Liver (tissue), 9 donors: ENCODE data around the gene SORL1. TPM values are rescaled to one million over a fixed set of nuclear protein-coding genes. Genes with fewer than 3 reads are reported as not detected.

Experiments
- DNase-seq: peaks from one replicate; pipeline ENCODE4 v3.0.0-alpha.2; 2017; ENCODE audit warnings: low spot score
- H3K27ac ChIP-seq, 2 donors: one replicate each; pipeline ENCODE4 v1.7.0; 2013; ENCODE audit warnings: inconsistent platforms in 2 of 2, low read length in 2 of 2, control low read depth in 1 of 2, low read depth in 1 of 2, mild to moderate bottlenecking in 1 of 2
- H3K27me3 ChIP-seq, 4 donors: one replicate each; pipeline versions ENCODE4 v1.6.1 to v1.7.0; 2013; ENCODE audit warnings: low read length in 3 of 4, inconsistent platforms in 1 of 4, mild to moderate bottlenecking in 1 of 4, moderate library complexity in 1 of 4; ENCODE audit not compliant: control insufficient read depth in 4 of 4, insufficient read depth in 4 of 4
- H3K36me3 ChIP-seq, 4 donors: one replicate each; pipeline versions ENCODE4 v1.6.1 to v1.7.0; 2013; ENCODE audit warnings: low read length in 3 of 4, mild to moderate bottlenecking in 3 of 4, low read depth in 1 of 4, moderate library complexity in 1 of 4; ENCODE audit not compliant: control insufficient read depth in 4 of 4, insufficient read depth in 3 of 4
- H3K4me1 ChIP-seq, 4 donors: one replicate each; pipeline versions ENCODE4 v1.6.1 to v1.7.0; 2013; ENCODE audit warnings: low read length in 3 of 4, mild to moderate bottlenecking in 3 of 4, moderate library complexity in 1 of 4; ENCODE audit not compliant: control insufficient read depth in 4 of 4, insufficient read depth in 4 of 4
- H3K4me3 ChIP-seq, 3 donors: one replicate each; pipeline versions ENCODE4 v1.6.1 to v1.7.0; 2013; ENCODE audit warnings: low read length in 3 of 3, control low read depth in 1 of 3, low read depth in 1 of 3, mild to moderate bottlenecking in 1 of 3
- H3K9ac ChIP-seq, 2 donors: one replicate each; pipeline ENCODE4 v1.7.0; 2013; ENCODE audit warnings: low read length in 2 of 2, mild to moderate bottlenecking in 2 of 2, moderate library complexity in 2 of 2, control low read depth in 1 of 2, low read depth in 1 of 2
- H3K9me3 ChIP-seq, 4 donors: one replicate each; pipeline versions ENCODE4 v1.6.1 to v1.7.0; 2013; ENCODE audit warnings: low read length in 3 of 4; ENCODE audit not compliant: control insufficient read depth in 4 of 4
- EGR1 ChIP-seq, 2 donors: IDR thresholded peaks; 2 replicates each; pipeline ENCODE4 v1.6.1; 2016 to 2018; ENCODE audit warnings: antibody characterized with exemption in 2 of 2, low read depth in 2 of 2
- FOXA1 ChIP-seq: IDR thresholded peaks from 2 replicates; pipeline ENCODE4 v1.6.1; 2016; ENCODE audit warnings: antibody characterized with exemption
- FOXA2 ChIP-seq: IDR thresholded peaks from 2 replicates; pipeline ENCODE4 v1.6.1; 2016; ENCODE audit warnings: antibody characterized with exemption
- GABPA ChIP-seq, 2 donors: IDR thresholded peaks in 1 of 2; conservative IDR thresholded peaks in 1 of 2; 2 replicates each; pipeline ENCODE4 v1.6.1; 2016; ENCODE audit warnings: antibody characterized with exemption in 2 of 2, mild to moderate bottlenecking in 1 of 2, moderate library complexity in 1 of 2
- HNF4A ChIP-seq, 2 donors: conservative IDR thresholded peaks; 2 replicates each; pipeline ENCODE4 v1.6.1; 2016; ENCODE audit warnings: antibody characterized with exemption in 2 of 2, mild to moderate bottlenecking in 2 of 2
- HNF4G ChIP-seq: IDR thresholded peaks from 2 replicates; pipeline ENCODE4 v1.6.1; 2016; ENCODE audit warnings: antibody characterized with exemption
- JUND ChIP-seq, 2 donors: IDR thresholded peaks; 2 replicates each; pipeline ENCODE4 v1.6.1; 2016; ENCODE audit warnings: antibody characterized with exemption in 2 of 2
- NR2F2 ChIP-seq: IDR thresholded peaks from 2 replicates; pipeline ENCODE4 v1.6.1; 2016; ENCODE audit warnings: antibody characterized with exemption
- RAD21 ChIP-seq, 2 donors: IDR thresholded peaks; 2 replicates each; pipeline ENCODE4 v1.6.1; 2016; ENCODE audit warnings: antibody characterized with exemption in 2 of 2, mild to moderate bottlenecking in 2 of 2
- RXRA ChIP-seq, 2 donors: IDR thresholded peaks; 2 replicates each; pipeline ENCODE4 v1.6.1; 2017 to 2018; ENCODE audit warnings: antibody characterized with exemption in 2 of 2, mild to moderate bottlenecking in 1 of 2
- SP1 ChIP-seq: IDR thresholded peaks from 2 replicates; pipeline ENCODE4 v1.6.1; 2018; ENCODE audit warnings: antibody characterized with exemption, mild to moderate bottlenecking
- TAF1 ChIP-seq: conservative IDR thresholded peaks from 2 replicates; pipeline ENCODE4 v1.6.1; 2016; ENCODE audit warnings: antibody characterized with exemption, mild to moderate bottlenecking
- YY1 ChIP-seq: IDR thresholded peaks from 2 replicates; pipeline ENCODE4 v1.6.1; 2016; ENCODE audit warnings: antibody characterized with exemption, mild to moderate bottlenecking
- WGBS: extraction: QIAGEN DNeasy Blood & Tissue Kit; methylation state at CpG from one replicate; pipeline ENCODE4 v1.1.7; 2013; 5-methylcytosine and 5-hydroxymethylcytosine counted together
- polyA plus RNA-seq, 2 donors: library from polyadenylated mRNA; stranded (reverse) in 1 of 2; unstranded in 1 of 2; fragments of 200-250 nt in 1 of 2; fragments of >200 nt in 1 of 2; fragmentation: Nextera tagmentation in 1 of 2; extraction: Ambion mirVana in 1 of 2; gene quantifications; one replicate each; pipeline versions ENCODE4 v1.2.1 to v1.2.3, GENCODE V29; 2013 to 2015
- total RNA-seq, 2 donors: library from RNA; depleted of rRNA; stranded (reverse); fragments of >200 nt; gene quantifications; one replicate each; pipeline ENCODE4 v1.2.3, GENCODE V29; 2014
- TF ChIP-seq, protein P1 (sequence below): IDR thresholded peaks from 2 replicates; pipeline ENCODE4 v1.6.1; 2016; ENCODE audit warnings: antibody characterized with exemption, mild to moderate bottlenecking
- TF ChIP-seq, protein P2 (sequence below): IDR thresholded peaks from 2 replicates; pipeline ENCODE4 v1.6.1; 2016; ENCODE audit warnings: antibody characterized with exemption
- TF ChIP-seq, protein P3 (sequence below): IDR thresholded peaks from 2 replicates; pipeline ENCODE4 v1.6.1; 2016; ENCODE audit warnings: antibody characterized with exemption
- TF ChIP-seq, protein P4 (sequence below): fragments of 150-350 bp; IDR thresholded peaks from 2 replicates; pipeline ENCODE4 v1.5.1; 2017; ENCODE audit warnings: improper control_type of control experiment, low read depth, low read length; ENCODE audit not compliant: missing input control
- TF ChIP-seq, protein P5 (sequence below): IDR thresholded peaks from 2 replicates; pipeline ENCODE4 v1.6.1; 2016; ENCODE audit warnings: antibody characterized with exemption
- donor health status: healthy.
- donor health status: healthy.
- donor health status: healthy.
- donor health status: healthy.
- donor health status: healthy.

The SORL1 gene
- total and polyA plus RNA-seq, 4 donors, result 14.6 to 124 (median 25.4) TPM

DNA sequence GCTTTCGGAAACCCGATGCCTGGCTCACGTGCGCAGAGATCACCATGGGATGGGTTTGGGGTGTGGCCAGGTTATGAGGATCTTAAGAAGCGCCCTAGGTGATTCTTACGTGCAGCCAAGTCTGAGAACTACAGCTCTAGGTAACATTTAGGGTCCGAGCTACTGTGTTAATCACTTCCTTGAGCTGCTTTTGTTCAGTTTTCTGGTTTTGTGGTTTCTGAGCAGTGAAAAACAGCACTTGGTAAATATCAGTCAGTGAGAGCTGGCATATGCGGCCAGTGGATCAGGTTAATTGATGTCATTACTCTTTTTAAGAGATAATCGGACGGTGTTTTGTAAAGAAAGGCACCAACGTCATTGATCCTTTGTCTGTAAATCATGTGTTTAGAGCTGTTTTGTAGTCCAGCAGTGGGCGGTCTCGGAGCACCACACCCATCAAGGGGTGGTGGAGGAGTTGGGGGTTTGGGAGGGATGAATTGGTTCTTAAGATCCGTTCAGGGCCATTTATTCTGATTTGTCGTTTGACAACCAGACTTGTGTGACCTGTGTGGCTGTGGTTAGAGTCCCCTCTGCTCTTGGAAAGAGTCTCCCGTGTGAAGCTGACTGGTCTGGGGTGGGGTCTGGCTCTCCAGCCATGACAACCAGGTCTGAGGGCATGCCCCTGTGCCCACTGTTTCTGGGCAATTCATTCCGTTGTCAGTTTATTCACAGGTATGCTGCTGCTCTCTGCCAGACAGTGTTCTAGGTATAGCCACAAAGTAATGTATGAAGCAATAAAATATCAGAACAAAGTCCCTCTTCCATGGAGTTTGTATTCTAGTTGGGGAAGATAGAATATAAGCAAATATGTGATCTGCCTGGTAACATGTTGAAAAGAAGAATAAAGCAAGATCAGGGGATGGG, 62.6 kb downstream of the SORL1 start:
- TF ChIP-seq, protein P1, sequence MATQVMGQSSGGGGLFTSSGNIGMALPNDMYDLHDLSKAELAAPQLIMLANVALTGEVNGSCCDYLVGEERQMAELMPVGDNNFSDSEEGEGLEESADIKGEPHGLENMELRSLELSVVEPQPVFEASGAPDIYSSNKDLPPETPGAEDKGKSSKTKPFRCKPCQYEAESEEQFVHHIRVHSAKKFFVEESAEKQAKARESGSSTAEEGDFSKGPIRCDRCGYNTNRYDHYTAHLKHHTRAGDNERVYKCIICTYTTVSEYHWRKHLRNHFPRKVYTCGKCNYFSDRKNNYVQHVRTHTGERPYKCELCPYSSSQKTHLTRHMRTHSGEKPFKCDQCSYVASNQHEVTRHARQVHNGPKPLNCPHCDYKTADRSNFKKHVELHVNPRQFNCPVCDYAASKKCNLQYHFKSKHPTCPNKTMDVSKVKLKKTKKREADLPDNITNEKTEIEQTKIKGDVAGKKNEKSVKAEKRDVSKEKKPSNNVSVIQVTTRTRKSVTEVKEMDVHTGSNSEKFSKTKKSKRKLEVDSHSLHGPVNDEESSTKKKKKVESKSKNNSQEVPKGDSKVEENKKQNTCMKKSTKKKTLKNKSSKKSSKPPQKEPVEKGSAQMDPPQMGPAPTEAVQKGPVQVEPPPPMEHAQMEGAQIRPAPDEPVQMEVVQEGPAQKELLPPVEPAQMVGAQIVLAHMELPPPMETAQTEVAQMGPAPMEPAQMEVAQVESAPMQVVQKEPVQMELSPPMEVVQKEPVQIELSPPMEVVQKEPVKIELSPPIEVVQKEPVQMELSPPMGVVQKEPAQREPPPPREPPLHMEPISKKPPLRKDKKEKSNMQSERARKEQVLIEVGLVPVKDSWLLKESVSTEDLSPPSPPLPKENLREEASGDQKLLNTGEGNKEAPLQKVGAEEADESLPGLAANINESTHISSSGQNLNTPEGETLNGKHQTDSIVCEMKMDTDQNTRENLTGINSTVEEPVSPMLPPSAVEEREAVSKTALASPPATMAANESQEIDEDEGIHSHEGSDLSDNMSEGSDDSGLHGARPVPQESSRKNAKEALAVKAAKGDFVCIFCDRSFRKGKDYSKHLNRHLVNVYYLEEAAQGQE, result no peak
- TF ChIP-seq RXRA (IDR thresholded peaks at IDR 0.05) (no peak), FOXA1 (no peak), HNF4A (conservative IDR thresholded peaks at IDR 0.05) (peak; percentile 70 to 79), YY1 (no peak), TAF1 (no peak), EGR1 (IDR thresholded peaks at IDR 0.05; ENCODE audit: low read depth in 2 of 2) (no peak), SP1 (peak; percentile 31), RAD21 (IDR thresholded peaks at IDR 0.05) (peak in 1 of 2 donors; percentile 32), NR2F2 (no peak), GABPA (IDR thresholded peaks at IDR 0.05 in 1 of 2, conservative IDR thresholded peaks at IDR 0.05 in 1 of 2) (no peak), JUND (IDR thresholded peaks at IDR 0.05) (no peak), HNF4G (peak; percentile 45), FOXA2 (no peak)
- TF ChIP-seq, protein P2, sequence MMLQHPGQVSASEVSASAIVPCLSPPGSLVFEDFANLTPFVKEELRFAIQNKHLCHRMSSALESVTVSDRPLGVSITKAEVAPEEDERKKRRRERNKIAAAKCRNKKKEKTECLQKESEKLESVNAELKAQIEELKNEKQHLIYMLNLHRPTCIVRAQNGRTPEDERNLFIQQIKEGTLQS, result no peak
- TF ChIP-seq, protein P3, sequence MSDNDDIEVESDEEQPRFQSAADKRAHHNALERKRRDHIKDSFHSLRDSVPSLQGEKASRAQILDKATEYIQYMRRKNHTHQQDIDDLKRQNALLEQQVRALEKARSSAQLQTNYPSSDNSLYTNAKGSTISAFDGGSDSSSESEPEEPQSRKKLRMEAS, result no peak
- TF ChIP-seq, protein P4, sequence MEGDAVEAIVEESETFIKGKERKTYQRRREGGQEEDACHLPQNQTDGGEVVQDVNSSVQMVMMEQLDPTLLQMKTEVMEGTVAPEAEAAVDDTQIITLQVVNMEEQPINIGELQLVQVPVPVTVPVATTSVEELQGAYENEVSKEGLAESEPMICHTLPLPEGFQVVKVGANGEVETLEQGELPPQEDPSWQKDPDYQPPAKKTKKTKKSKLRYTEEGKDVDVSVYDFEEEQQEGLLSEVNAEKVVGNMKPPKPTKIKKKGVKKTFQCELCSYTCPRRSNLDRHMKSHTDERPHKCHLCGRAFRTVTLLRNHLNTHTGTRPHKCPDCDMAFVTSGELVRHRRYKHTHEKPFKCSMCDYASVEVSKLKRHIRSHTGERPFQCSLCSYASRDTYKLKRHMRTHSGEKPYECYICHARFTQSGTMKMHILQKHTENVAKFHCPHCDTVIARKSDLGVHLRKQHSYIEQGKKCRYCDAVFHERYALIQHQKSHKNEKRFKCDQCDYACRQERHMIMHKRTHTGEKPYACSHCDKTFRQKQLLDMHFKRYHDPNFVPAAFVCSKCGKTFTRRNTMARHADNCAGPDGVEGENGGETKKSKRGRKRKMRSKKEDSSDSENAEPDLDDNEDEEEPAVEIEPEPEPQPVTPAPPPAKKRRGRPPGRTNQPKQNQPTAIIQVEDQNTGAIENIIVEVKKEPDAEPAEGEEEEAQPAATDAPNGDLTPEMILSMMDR, result no peak
- TF ChIP-seq, protein P5, sequence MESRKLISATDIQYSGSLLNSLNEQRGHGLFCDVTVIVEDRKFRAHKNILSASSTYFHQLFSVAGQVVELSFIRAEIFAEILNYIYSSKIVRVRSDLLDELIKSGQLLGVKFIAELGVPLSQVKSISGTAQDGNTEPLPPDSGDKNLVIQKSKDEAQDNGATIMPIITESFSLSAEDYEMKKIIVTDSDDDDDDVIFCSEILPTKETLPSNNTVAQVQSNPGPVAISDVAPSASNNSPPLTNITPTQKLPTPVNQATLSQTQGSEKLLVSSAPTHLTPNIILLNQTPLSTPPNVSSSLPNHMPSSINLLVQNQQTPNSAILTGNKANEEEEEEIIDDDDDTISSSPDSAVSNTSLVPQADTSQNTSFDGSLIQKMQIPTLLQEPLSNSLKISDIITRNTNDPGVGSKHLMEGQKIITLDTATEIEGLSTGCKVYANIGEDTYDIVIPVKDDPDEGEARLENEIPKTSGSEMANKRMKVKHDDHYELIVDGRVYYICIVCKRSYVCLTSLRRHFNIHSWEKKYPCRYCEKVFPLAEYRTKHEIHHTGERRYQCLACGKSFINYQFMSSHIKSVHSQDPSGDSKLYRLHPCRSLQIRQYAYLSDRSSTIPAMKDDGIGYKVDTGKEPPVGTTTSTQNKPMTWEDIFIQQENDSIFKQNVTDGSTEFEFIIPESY, result no peak
- Histone ChIP-seq H3K36me3 (peaks cover 1 to 42% (median 27%) of the 10 kb centered on the region in 4 donors), H3K4me3 (no peak overlapping the region), H3K9me3 (no peaks in the 10 kb centered on the region), H3K27ac (peak overlapping the region in 1 of 2 donors; percentile 38), H3K27me3 (no peaks in the 10 kb centered on the region), H3K4me1 (peaks cover 0 to 16% (median 1%) of the 10 kb centered on the region in 4 donors), H3K9ac (no peak overlapping the region)
- no peak for DNase-seq
- 78% methylated on average over 17 of the region's 17 CpGs for WGBS
